T-cell (primary cell): Measurements from ENCODE around the gene SFPQ. TPM values are rescaled to one million over a fixed set of nuclear protein-coding genes. Genes with fewer than 3 reads are reported as not detected.
"Not testable (repeated sequence)": the region's sequence is repeated elsewhere in the genome, so short reads cannot be mapped to it uniquely, and the experiment has no call there.

ENCODE experiments used
- ATAC-seq, 4 experiments: fragments of 200-7000 bp in 3 of 4; fragments of 150-1000 bp in 1 of 4; cut with Tn5 transposase; replicated peaks in 1 of 4; 1 replicate in 3 of 4; 2 replicates in 1 of 4; pipeline ENCODE4 v1.10.0; 2021; ENCODE audit warnings: moderate library complexity in 3 of 4, mild to moderate bottlenecking in 2 of 4, moderate number of reproducible peaks in 1 of 4
- CTCF ChIA-PET, 2 donors: fragments of 300-600 bp; sonication (Branson Sonifier 250); formaldehyde crosslinking; loops; one replicate each; lab custom pipeline; 2022; ENCODE audit warnings: antibody characterized with exemption in 2 of 2; lab: Charles Lee
- POLR2A ChIA-PET, 2 donors: fragments of 300-600 bp; sonication (Branson Sonifier 250); formaldehyde crosslinking; loops; one replicate each; lab custom pipeline; 2022; ENCODE audit warnings: antibody characterized with exemption in 2 of 2; lab: Charles Lee
- DNase-seq, 35 experiments: peaks; one replicate each; pipeline versions ENCODE4 v3.0.0 to v3.0.0-alpha.2; 2013 to 2023
- H3K27ac ChIP-seq: one replicate; pipeline ENCODE4 v1.5.1; 2013; ENCODE audit warnings: low read length
- H3K27me3 ChIP-seq, 2 experiments: replicated peaks in 1 of 2; 1 replicate in 1 of 2; 2 replicates in 1 of 2; pipeline versions ENCODE4 v1.6.1 to v1.7.0; 2013; ENCODE audit warnings: low read length in 1 of 2, mixed read lengths in 1 of 2; ENCODE audit not compliant: control insufficient read depth in 2 of 2, insufficient read depth in 2 of 2; ENCODE audit errors: extremely low read depth in 1 of 2
- H3K36me3 ChIP-seq, 2 donors: 1 replicate in 1 of 2; 2 replicates in 1 of 2; pipeline versions ENCODE4 v1.6.1 to v1.7.0; 2013; ENCODE audit warnings: low read length in 1 of 2; ENCODE audit not compliant: control insufficient read depth in 2 of 2, insufficient read depth in 1 of 2; ENCODE audit errors: extremely low read depth in 1 of 2
- H3K4me1 ChIP-seq, 2 experiments: 1 replicate in 1 of 2; 2 replicates in 1 of 2; pipeline versions ENCODE4 v1.6.1 to v1.7.0; 2013; ENCODE audit warnings: low read length in 2 of 2, mixed read lengths in 1 of 2; ENCODE audit not compliant: insufficient read depth in 2 of 2, control insufficient read depth in 1 of 2; ENCODE audit errors: extremely low read depth in 1 of 2
- H3K4me3 ChIP-seq, 2 donors: 1 replicate in 1 of 2; 2 replicates in 1 of 2; pipeline versions ENCODE4 v1.5.1 to v1.7.0; 2013; ENCODE audit warnings: mild to moderate bottlenecking in 2 of 2, low read length in 1 of 2, moderate library complexity in 1 of 2; ENCODE audit not compliant: control insufficient read depth in 1 of 2; ENCODE audit errors: extremely low read depth in 1 of 2
- H3K9me3 ChIP-seq: 2 replicates; pipeline ENCODE4 v1.7.0; 2013
- H3K27ac Mint-ChIP-seq, 2 donors: one replicate each; pipeline ENCODE4 v1.8.0; 2020 to 2021; ENCODE audit warnings: mild to moderate bottlenecking in 2 of 2, mixed read lengths in 2 of 2
- H3K27me3 Mint-ChIP-seq, 2 donors: one replicate each; pipeline ENCODE4 v1.8.0; 2021 to 2022; ENCODE audit warnings: mixed read lengths in 2 of 2
- H3K36me3 Mint-ChIP-seq: one replicate; pipeline ENCODE4 v1.8.0; 2021; ENCODE audit warnings: mixed read lengths
- H3K4me1 Mint-ChIP-seq, 3 donors: one replicate each; pipeline ENCODE4 v1.8.0; 2020 to 2022; ENCODE audit warnings: mixed read lengths in 3 of 3, mild to moderate bottlenecking in 1 of 3
- H3K4me3 Mint-ChIP-seq, 3 donors: one replicate each; pipeline ENCODE4 v1.8.0; 2020 to 2022; ENCODE audit warnings: mild to moderate bottlenecking in 3 of 3, mixed read lengths in 3 of 3, moderate library complexity in 3 of 3
- H3K9me3 Mint-ChIP-seq, 3 donors: one replicate each; pipeline ENCODE4 v1.8.0; 2020 to 2022; ENCODE audit warnings: mixed read lengths in 3 of 3
- WGBS: methylation state at CpG from one replicate; pipeline ENCODE4 v1.1.5; 2013; ENCODE audit warnings: missing lambda C conversion rate; ENCODE audit not compliant: insufficient coverage; 5-methylcytosine and 5-hydroxymethylcytosine counted together
- total RNA-seq, 35 experiments: library from RNA in 6 of 35; stranded (reverse) in 6 of 35; fragments of 120-200 nt in 1 of 35; gene quantifications; one replicate each; pipeline versions ENCODE4 v1.2.1 to v1.2.4 and lab custom pipeline; 2013 to 2026

SFPQ gene
- total RNA-seq, 5 donors from 2014 or later (not counting 1 experiment from before 2014, with no cell fraction given): 287 to 589 (median 319) TPM

DNA sequence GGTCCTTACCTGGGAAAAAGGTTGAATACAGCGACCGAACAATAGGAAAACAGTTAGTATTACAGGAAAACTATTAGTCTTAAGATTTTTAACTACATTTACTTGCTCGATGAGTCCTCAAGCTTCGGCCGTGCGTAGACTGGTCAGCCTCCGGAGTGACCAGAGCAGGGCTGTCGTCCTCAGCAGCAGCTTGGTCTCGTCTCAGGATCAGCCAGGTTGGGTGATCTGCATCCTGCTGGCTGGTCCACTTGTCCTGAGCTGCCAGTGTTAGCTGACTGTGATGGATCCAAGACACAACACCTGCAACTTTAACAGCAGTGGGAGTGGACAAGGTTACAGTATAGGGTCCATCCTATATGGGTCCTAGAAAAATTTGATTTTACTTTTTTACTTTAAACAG, 50.2 kb downstream of the SFPQ start:
- ATAC-seq, H3K4me3 Mint-ChIP-seq, H3K27ac Mint-ChIP-seq, H3K9me3 ChIP-seq, H3K36me3 ChIP-seq, H3K4me3 ChIP-seq, DNase-seq, H3K27me3 Mint-ChIP-seq, H3K4me1 Mint-ChIP-seq, POLR2A ChIA-PET, H3K4me1 ChIP-seq, H3K9me3 Mint-ChIP-seq, H3K27me3 ChIP-seq, H3K27ac ChIP-seq, H3K36me3 Mint-ChIP-seq, CTCF ChIA-PET: not testable (repeated sequence)
- 84% methylated on average over 7 of the region's 9 CpGs for WGBS

DNA sequence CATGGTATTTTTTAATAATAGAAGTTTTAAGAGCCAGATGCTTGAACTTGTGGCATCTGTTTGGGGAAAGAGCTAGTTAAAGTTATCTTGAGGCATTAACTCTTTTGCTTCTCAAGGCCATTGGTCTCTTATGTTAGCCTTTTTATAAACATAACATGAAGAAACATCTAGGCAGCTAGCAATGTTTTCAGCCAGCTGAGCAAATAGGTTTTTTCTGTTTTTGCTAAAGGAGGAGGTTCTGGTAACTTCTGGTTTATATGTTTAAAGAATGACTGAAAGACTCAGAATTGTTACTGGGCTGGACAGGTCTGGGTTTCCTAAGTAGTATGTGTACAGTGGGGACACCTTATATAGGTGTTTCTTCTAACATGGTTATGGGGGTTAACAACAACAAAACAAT, 50.7 kb downstream of the SFPQ start:
- H3K4me3 ChIP-seq, H3K9me3 Mint-ChIP-seq, H3K27me3 ChIP-seq, H3K36me3 ChIP-seq, H3K4me1 Mint-ChIP-seq, H3K36me3 Mint-ChIP-seq, DNase-seq, H3K27ac Mint-ChIP-seq, H3K4me1 ChIP-seq, H3K27ac ChIP-seq, H3K27me3 Mint-ChIP-seq, ATAC-seq, CTCF ChIA-PET, H3K9me3 ChIP-seq, POLR2A ChIA-PET, H3K4me3 Mint-ChIP-seq: not testable (repeated sequence)

DNA sequence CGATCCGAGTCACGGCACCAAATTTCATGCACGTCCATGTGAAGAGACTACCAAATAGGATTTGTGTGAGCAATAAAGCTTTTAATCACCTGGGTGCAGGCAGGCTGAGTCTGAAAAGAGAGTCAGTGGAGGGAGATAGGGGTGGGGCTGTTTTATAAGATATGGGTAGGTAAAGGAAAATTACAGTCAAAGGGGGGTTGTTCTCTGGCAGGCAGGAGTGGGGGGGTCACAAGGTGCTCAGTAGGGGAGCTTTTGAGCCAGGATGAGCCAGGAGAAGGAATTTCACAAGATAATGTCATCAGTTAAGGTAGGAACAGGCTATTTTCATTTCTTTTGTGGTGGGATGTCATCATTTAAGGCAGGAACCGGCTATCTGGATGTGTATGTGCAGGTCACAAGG, 55.4 kb downstream of the SFPQ start:
- H3K36me3 Mint-ChIP-seq, ATAC-seq, H3K36me3 ChIP-seq, CTCF ChIA-PET, H3K4me3 Mint-ChIP-seq, H3K27me3 ChIP-seq, H3K4me1 Mint-ChIP-seq, H3K9me3 ChIP-seq, H3K27ac ChIP-seq, H3K9me3 Mint-ChIP-seq, POLR2A ChIA-PET, H3K4me1 ChIP-seq, DNase-seq, H3K27me3 Mint-ChIP-seq, H3K27ac Mint-ChIP-seq, H3K4me3 ChIP-seq: not testable (repeated sequence)
- 92% methylated on average over 5 of the region's 5 CpGs for WGBS

DNA sequence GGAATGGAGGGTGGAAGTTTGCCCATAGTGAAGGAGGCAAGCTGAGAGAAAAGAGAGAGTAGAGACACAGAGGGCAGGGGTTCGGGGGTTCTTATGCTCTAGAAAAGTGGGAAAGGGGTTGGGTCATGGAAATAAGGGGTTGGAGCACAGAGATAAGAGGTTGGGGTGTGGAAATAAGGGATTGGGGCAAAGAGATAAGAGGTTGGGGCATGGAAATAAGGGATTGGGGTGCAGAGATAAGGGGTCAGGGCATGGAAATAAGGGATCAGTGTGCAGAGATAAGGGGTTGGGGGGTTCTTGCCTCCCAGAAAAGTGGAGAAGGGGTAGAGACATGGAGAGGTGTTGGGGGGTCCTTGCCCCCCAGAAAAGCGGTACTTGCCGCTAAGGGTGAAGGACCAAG, 56.2 kb downstream of the SFPQ start:
- H3K36me3 Mint-ChIP-seq: no peaks in the 10 kb centered on the region
- no peak overlapping the region for H3K27ac ChIP-seq
- POLR2A ChIA-PET: no interaction called here
- H3K27me3 ChIP-seq: peaks cover 0 to 3% of the 10 kb centered on the region in 2 experiments
- no peaks in the 10 kb centered on the region for H3K9me3 ChIP-seq
- CTCF ChIA-PET: no interaction called here
- WGBS: 73% methylated on average over 2 of the region's 3 CpGs
- no peak overlapping the region for H3K4me3 ChIP-seq
- no peak overlapping the region for H3K27ac Mint-ChIP-seq
- H3K36me3 ChIP-seq: no peaks in the 10 kb centered on the region
- ATAC-seq (no peak), DNase-seq (no peak)
- H3K9me3 Mint-ChIP-seq: no peaks in the 10 kb centered on the region
- no peaks in the 10 kb centered on the region for H3K4me1 Mint-ChIP-seq
- peaks cover 0 to 5% of the 10 kb centered on the region in 2 donors for H3K27me3 Mint-ChIP-seq
- no peak overlapping the region for H3K4me3 Mint-ChIP-seq
- H3K4me1 ChIP-seq: no peaks in the 10 kb centered on the region

Other genes starting within 250 kb of the SFPQ start
- gene TMEM35B, start 207.8 kb downstream of the SFPQ start, total RNA-seq: 10 to 100 TPM; 12.4 to 51.6 (median 41.8) TPM
- 10 to 100 TPM; 28.9 to 36.1 (median 33.9) TPM for gene ZMYM6, start 161.2 kb downstream of the SFPQ start, total RNA-seq
- gene ZMYM1, start 113.8 kb downstream of the SFPQ start, total RNA-seq: 10 to 100 TPM; 13.7 to 26.5 (median 17.6) TPM
- gene ZMYM4, start 75.6 kb upstream of the SFPQ start, total RNA-seq: 10 to 100 TPM; 28.7 to 41.7 (median 38.5) TPM